Right atrium auricular region (tissue), 2 donors: ENCODE data around the gene UPB1. TPM values are rescaled to one million over a fixed set of nuclear protein-coding genes. Genes with fewer than 3 reads are reported as not detected.
A peak's percentile ranks its signal among the peaks of the same experiment; 100 is the strongest.

Experiments used
- DNase-seq: peaks from one replicate; pipeline ENCODE4 v3.0.0-alpha.2; 2019; ENCODE audit warnings: low spot score
- H3K27ac ChIP-seq, 2 donors: fragments of 200-600 bp; sonication (generic); 1 replicate in 1 of 2; 2 replicates in 1 of 2; pipeline ENCODE4 v1.5.1; 2016 to 2019
- H3K27me3 ChIP-seq, 2 donors: fragments of 200-600 bp; sonication (generic); one replicate each; pipeline versions ENCODE4 v1.5.1 to v1.6.0; 2017 to 2019
- H3K36me3 ChIP-seq: fragments of 200-600 bp; sonication (generic); one replicate; pipeline ENCODE4 v1.5.1; 2016
- H3K4me1 ChIP-seq, 2 donors: fragments of 200-600 bp; sonication (generic); one replicate each; pipeline versions ENCODE4 v1.5.1 to v1.6.0; 2017 to 2019
- H3K4me3 ChIP-seq, 2 donors: fragments of 200-600 bp; sonication (generic); 1 replicate in 1 of 2; 2 replicates in 1 of 2; pipeline ENCODE4 v1.5.1; 2017 to 2019; ENCODE audit warnings: mild to moderate bottlenecking in 1 of 2, moderate library complexity in 1 of 2
- H3K9me3 ChIP-seq, 2 donors: fragments of 200-600 bp; sonication (generic); one replicate each; pipeline ENCODE4 v1.5.1; 2019
- CTCF ChIP-seq, 2 donors: fragments of 200-600 bp; sonication (generic); IDR thresholded peaks; one replicate each; pipeline ENCODE4 v1.5.1; 2019; ENCODE audit warnings: antibody characterized with exemption in 2 of 2
- total RNA-seq, 2 donors: library from RNA; depleted of rRNA; stranded (reverse); fragments of >200 nt; gene quantifications; one replicate each; pipeline ENCODE4 v1.1.0, GENCODE V29; 2016

The UPB1 gene
- total RNA-seq, 2 donors from 2014 or later = 1.7 to 2.4 TPM

DNA sequence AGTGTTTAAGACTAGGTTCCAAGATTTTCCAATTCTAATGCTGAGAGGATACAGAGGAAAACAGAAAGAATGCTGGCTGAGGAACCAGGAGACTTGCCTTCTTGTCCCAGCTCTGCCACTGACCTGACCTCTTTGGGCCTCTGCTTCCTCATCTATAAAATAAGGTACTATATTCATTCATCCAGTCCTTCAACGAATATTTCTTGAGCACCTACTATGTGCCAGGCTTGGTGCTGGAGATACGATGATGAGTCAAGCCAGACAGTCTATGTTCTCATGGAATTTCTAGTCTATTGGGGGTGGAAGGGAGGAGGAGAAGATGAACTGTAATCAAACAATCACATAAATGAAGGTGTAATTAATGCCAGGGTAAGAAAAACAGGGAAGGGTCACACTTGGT, 27.8 kb upstream of the UPB1 start:
- Histone ChIP-seq H3K4me1 (peaks cover 0 to 43% of the 10 kb centered on the region in 2 donors), H3K27ac (peak overlapping the region; percentile 18 to 33), H3K4me3 (no peak overlapping the region), H3K27me3 (no peaks in the 10 kb centered on the region), H3K36me3 (no peaks in the 10 kb centered on the region), H3K9me3 (no peaks in the 10 kb centered on the region)
- DNase-seq = no peak
- no peak for TF ChIP-seq CTCF (IDR thresholded peaks at IDR 0.05)

DNA sequence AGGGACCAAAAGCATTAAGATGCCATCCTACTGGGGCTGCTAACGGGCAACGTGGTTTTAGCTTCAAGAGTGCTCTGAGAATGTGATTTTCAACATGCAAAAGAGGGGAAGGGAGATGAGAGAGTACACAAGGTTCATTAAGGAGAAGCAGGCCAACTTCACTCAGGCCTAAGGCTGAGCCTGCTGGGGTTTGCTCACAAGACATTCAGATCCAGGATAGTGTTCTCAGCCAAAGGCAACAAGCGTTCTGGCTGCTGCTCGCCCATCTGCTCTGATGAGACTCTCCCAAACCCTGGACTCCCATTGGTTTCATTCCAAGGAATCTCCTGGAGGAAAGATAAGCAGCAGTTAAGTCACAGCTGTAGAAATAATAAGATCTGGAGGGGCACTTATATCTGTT, 23.6 kb upstream of the UPB1 start:
- no peaks in the 10 kb centered on the region for H3K36me3 ChIP-seq
- DNase-seq = peak; percentile 84
- no peaks in the 10 kb centered on the region for H3K27me3 ChIP-seq
- H3K9me3 ChIP-seq = no peaks in the 10 kb centered on the region
- peaks cover 0 to 37% of the 10 kb centered on the region in 2 donors for H3K4me1 ChIP-seq
- H3K4me3 ChIP-seq = no peak overlapping the region
- H3K27ac ChIP-seq = peak overlapping the region; percentile 53 to 55
- TF ChIP-seq CTCF (IDR thresholded peaks at IDR 0.05) = no peak

DNA sequence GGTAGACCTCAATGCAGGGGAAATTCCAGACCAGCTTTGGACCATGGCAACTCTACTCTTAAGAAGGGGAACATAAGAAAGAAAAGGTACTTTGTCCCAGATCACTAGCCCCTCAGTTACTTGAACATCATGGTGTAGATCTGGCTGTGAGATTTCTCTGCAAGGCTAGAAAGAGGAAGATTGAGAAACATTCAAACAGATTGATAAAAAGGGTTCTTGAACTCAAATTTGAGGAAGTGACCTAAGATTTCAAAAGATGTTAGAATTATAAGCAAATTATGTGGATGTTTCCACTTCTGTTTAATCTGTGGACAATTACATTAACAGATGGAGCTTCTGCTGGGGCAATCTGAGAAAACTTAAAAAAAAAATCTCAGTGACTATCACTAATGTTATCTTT, 21.8 kb upstream of the UPB1 start:
- Histone ChIP-seq H3K27me3 (no peaks in the 10 kb centered on the region), H3K4me1 (peaks cover 0 to 22% of the 10 kb centered on the region in 2 donors), H3K27ac (no peak overlapping the region), H3K9me3 (no peaks in the 10 kb centered on the region), H3K36me3 (no peaks in the 10 kb centered on the region), H3K4me3 (no peak overlapping the region)
- DNase-seq = no peak
- TF ChIP-seq CTCF (IDR thresholded peaks at IDR 0.05) = no peak

DNA sequence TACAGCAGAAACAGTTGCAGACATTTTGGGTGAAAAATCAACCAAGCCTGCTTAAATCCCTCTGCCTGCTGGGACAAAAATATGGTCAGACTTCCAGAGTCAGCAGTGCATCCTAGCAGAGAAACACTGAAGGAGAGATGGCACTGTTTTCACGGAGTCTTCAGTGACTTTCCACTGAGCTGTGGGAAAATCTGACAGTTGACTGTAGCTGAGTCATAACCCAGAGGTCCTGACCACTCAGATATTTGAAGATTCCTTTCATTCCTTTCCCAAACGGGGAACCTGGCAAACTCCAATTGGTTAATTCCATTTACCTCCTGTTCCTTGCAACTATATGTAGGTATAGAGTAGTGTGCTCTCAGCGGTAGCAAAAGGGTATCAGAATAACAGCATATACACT, 20.9 kb upstream of the UPB1 start:
- peaks cover 0 to 22% of the 10 kb centered on the region in 2 donors for H3K4me1 ChIP-seq

DNA sequence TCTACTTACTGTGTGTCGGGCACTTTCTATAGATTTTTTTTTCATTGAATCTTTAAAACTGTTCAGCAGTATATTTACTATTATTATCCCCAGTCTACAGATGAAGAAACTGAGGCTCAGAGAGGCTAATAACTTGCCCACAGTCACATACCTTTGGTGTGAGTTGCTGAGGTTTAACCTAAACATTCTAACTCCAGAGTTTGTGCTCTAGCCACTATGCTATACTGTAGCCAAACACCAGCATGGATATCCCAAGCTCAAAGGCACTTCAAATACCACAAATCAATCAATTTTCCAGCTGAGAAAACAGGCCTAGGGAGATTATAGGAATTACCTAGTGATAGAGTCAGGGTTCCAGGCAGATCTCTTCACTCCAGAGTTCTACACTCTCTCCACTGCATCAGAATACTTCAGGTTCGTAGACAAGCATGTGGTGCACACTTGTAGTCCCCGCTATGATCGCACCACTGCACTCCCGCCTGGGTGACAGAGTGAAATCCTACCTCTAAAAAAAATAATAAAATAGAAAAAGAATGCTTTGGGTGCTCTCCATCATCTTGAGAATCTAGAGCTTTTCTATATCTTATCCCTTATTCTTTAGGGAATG, 20.4 kb upstream of the UPB1 start:
- DNase-seq = no peak
- Histone ChIP-seq H3K4me1 (peaks cover 0 to 22% of the 10 kb centered on the region in 2 donors), H3K27me3 (no peaks in the 10 kb centered on the region), H3K4me3 (no peak overlapping the region), H3K36me3 (no peaks in the 10 kb centered on the region), H3K27ac (no peak overlapping the region), H3K9me3 (no peaks in the 10 kb centered on the region)
- TF ChIP-seq CTCF (IDR thresholded peaks at IDR 0.05) = no peak

More for the DNA sequence above, 20.9 kb upstream of the UPB1 start:
- Histone ChIP-seq H3K36me3 (no peaks in the 10 kb centered on the region), H3K27me3 (no peaks in the 10 kb centered on the region), H3K4me3 (no peak overlapping the region), H3K27ac (peak overlapping the region in 1 of 2 donors; percentile 42), H3K9me3 (no peaks in the 10 kb centered on the region)
- TF ChIP-seq CTCF (IDR thresholded peaks at IDR 0.05) = no peak
- DNase-seq = no peak

- no peak overlapping the region for H3K27ac ChIP-seq
- DNase-seq = no peak
- TF ChIP-seq CTCF (IDR thresholded peaks at IDR 0.05) = no peak
- no peak overlapping the region for H3K4me3 ChIP-seq
- no peaks in the 10 kb centered on the region for H3K27me3 ChIP-seq
- peaks cover 0 to 22% of the 10 kb centered on the region in 2 donors for H3K4me1 ChIP-seq
- H3K9me3 ChIP-seq = no peaks in the 10 kb centered on the region
- H3K36me3 ChIP-seq = no peaks in the 10 kb centered on the region
Measured at GRCh38 chr22:24481641-24482040, 13.5 kb upstream of the UPB1 start.
